ENCODE measurements around the gene FBXL16. TPM values are rescaled to one million over a fixed set of nuclear protein-coding genes. Genes with fewer than 3 reads are reported as not detected.

Gene FBXL16
- total and polyA plus RNA-seq, 2 donors (not counting 3 experiments of a cell fraction or from before 2014, with no cell fraction given): 0.07 to 0.22 TPM

DNA sequence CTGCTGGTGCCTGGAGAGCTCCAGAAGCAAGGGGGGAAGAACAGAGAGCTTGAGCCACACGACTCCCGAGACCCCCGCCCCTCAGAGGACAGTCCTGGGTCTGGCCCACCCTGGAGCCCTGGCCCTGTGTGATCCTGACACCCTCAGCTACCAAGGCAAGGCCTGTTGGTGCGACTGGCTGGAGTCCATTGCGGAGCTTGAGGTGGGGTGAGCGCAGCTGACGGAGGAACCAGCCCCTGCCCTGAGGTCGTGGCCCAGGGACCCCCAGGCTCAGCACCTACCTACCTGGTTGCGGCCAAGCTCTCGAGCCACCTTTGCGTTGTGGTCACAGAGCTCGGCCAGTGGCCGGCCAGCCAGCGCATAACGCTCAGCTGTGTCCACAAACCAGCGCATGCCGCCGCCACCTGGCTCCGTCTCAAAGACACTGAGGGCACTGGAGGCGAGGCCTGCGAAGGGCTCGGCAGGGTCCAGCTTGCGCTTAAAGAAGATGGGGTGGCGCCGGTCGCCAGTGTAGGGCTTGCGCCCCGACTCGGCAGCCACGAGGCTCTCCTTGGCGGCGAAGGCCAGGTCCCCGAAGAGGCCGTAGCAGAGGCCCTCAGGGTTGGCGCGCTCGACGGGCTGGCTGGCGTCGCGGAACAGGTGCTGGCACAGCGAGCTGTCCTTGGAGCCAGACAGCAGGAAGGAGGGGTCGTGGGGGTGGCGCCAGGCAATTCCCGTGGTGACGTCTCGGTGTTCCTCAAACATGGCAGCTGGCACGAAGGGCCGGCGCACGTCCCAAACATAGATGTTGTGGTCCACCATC is 18.9 kb downstream of the FBXL16 start:
- no peak for DNase-seq (ENCODE audit: low read depth, low spot score)
- H3K27ac ChIP-seq (ENCODE audit: insufficient read depth, low read depth, low read length): no peak overlapping the region
- no TSS peak for BruUV-seq (replicated peaks)
- peaks cover 20% of the 10 kb centered on the region for H3K79me2 ChIP-seq (ENCODE audit: control insufficient read depth, insufficient read depth, low read length)
- peaks cover 16% of the 10 kb centered on the region for H3K4me1 ChIP-seq (ENCODE audit: control insufficient read depth, extremely low read depth, insufficient read depth, low read length)
- H3K4me2 ChIP-seq (ENCODE audit: insufficient read depth, low read length): no peak overlapping the region
- FAIRE-seq: no peak
- no peaks in the 10 kb centered on the region for H3K27me3 ChIP-seq (ENCODE audit: control insufficient read depth in 2 of 2, insufficient read depth in 2 of 2, low read length in 2 of 2)
- H4K20me1 ChIP-seq (replicated peaks; ENCODE audit: control insufficient read depth, extremely low read depth, insufficient read depth, low read length): no peaks in the 10 kb centered on the region
- CTCF ChIA-PET: interaction anchor here (0.7 to 1.8 kb wide), 4 partner anchors 9 to 295 kb away, joined by 3 to 5 read pairs (median 4); no protein-coding TSS in a partner anchor
- TF ChIP-seq JUN (IDR thresholded peaks at IDR 0.05; ENCODE audit: borderline replicate concordance, insufficient read depth, insufficient read length, low read depth) (no peak), POLR2A (IDR thresholded peaks at IDR 0.05; ENCODE audit: low read depth, low read length) (no peak), GATA2 (IDR thresholded peaks at IDR 0.05; ENCODE audit: insufficient read depth, insufficient read length, low read depth, low read length) (no peak), EZH2 (IDR thresholded peaks at IDR 0.05; ENCODE audit: borderline replicate concordance, low read depth, low read length, severe bottlenecking) (no peak), FOS (IDR thresholded peaks at IDR 0.05; ENCODE audit: borderline replicate concordance, insufficient read depth, low read length) (no peak), POLR2AphosphoS5 (IDR thresholded peaks at IDR 0.05; ENCODE audit: insufficient read depth, low read depth, low read length) (no peak), MYC (IDR thresholded peaks at IDR 0.05; ENCODE audit: low read depth, low read length) (no peak)
- TF ChIP-seq, protein P1, sequence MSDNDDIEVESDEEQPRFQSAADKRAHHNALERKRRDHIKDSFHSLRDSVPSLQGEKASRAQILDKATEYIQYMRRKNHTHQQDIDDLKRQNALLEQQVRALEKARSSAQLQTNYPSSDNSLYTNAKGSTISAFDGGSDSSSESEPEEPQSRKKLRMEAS (IDR thresholded peaks at IDR 0.05; ENCODE audit: insufficient read depth, insufficient read length): no peak
- TF ChIP-seq, protein P2, sequence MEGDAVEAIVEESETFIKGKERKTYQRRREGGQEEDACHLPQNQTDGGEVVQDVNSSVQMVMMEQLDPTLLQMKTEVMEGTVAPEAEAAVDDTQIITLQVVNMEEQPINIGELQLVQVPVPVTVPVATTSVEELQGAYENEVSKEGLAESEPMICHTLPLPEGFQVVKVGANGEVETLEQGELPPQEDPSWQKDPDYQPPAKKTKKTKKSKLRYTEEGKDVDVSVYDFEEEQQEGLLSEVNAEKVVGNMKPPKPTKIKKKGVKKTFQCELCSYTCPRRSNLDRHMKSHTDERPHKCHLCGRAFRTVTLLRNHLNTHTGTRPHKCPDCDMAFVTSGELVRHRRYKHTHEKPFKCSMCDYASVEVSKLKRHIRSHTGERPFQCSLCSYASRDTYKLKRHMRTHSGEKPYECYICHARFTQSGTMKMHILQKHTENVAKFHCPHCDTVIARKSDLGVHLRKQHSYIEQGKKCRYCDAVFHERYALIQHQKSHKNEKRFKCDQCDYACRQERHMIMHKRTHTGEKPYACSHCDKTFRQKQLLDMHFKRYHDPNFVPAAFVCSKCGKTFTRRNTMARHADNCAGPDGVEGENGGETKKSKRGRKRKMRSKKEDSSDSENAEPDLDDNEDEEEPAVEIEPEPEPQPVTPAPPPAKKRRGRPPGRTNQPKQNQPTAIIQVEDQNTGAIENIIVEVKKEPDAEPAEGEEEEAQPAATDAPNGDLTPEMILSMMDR (IDR thresholded peaks at IDR 0.05; ENCODE audit: extremely low read depth in 1 of 2, insufficient read depth in 1 of 2, low read depth in 1 of 2, low read length in 2 of 2): no peak
- dilution Hi-C loops (cut with MboI; ENCODE audit: extremely low pct_ligation_motif_present, low sequenced_read_pairs) (no loop called here), intact Hi-C loops (cut with micrococcal nuclease) (no loop called here)
- H3K9me1 ChIP-seq (replicated peaks; ENCODE audit: control insufficient read depth, extremely low read depth, insufficient read depth, low read length): no peaks in the 10 kb centered on the region
- no peak overlapping the region for H3K4me3 ChIP-seq (replicated peaks in 1 of 3; ENCODE audit: insufficient read depth in 1 of 3, low read depth in 1 of 3, low read length in 3 of 3)
- POLR2A ChIA-PET: no interaction called here
- no peaks in the 10 kb centered on the region for H3K9me3 ChIP-seq (replicated peaks; ENCODE audit: control insufficient read depth, insufficient read depth, low read length)
- H3K36me3 ChIP-seq (ENCODE audit: control insufficient read depth in 2 of 2, extremely low read depth in 1 of 2, insufficient read depth in 2 of 2, low read length in 2 of 2): peaks cover 7 to 21% of the 10 kb centered on the region in 2 experiments
- H3K9ac ChIP-seq (replicated peaks; ENCODE audit: extremely low read depth, insufficient read depth, low read length): no peak overlapping the region
- H2AFZ ChIP-seq (ENCODE audit: low read depth, low read length): no peak overlapping the region
